GM12872 (cell line): ENCODE measurements around the gene FAM163B.

ENCODE experiments used
- CTCF ChIP-seq: IDR thresholded peaks from 3 replicates; pipeline ENCODE4 v1.5.1; 2011; ENCODE audit warnings: low read depth, mild to moderate bottlenecking, low read length, moderate library complexity; ENCODE audit not compliant: insufficient read depth

FAM163B gene

GRCh38 chr9:133577737-133578112 lies 31.5 kb downstream of the FAM163B start:
- no peak for TF ChIP-seq CTCF

GRCh38 chr9:133576875-133577736 lies 32.1 kb downstream of the FAM163B start:
- no peak for TF ChIP-seq CTCF

- no peak for TF ChIP-seq CTCF
Measured at GRCh38 chr9:133576031-133576874, 32.9 kb downstream of the FAM163B start.

GRCh38 chr9:133575186-133576030 lies 33.8 kb downstream of the FAM163B start:
- no peak for TF ChIP-seq CTCF

- TF ChIP-seq CTCF: no peak
Measured at GRCh38 chr9:133574771-133575170, 34.4 kb downstream of the FAM163B start.

GRCh38 chr9:133573791-133574515 lies 35.2 kb downstream of the FAM163B start:
- no peak for TF ChIP-seq CTCF
